ENCODE data around the gene ARHGAP24.

- TF ChIP-seq ATF3 (CRISPR knock-in tag; conservative IDR thresholded peaks at IDR 0.05) (no peak), USF1 (CRISPR knock-in tag; IDR thresholded peaks at IDR 0.05) (no peak), ESRRA (CRISPR knock-in tag; IDR thresholded peaks at IDR 0.05; ENCODE audit: borderline replicate concordance) (no peak), CTCF (IDR thresholded peaks at IDR 0.05) (no peak), MLX (CRISPR knock-in tag; IDR thresholded peaks at IDR 0.05) (no peak), STAT6 (CRISPR knock-in tag; conservative IDR thresholded peaks at IDR 0.05; ENCODE audit: low read depth) (no peak), NR1H2 (CRISPR knock-in tag; IDR thresholded peaks at IDR 0.05) (no peak), E2F1 (CRISPR knock-in tag; IDR thresholded peaks at IDR 0.05) (no peak), ATF2 (CRISPR knock-in tag; IDR thresholded peaks at IDR 0.05; ENCODE audit: borderline replicate concordance, low read depth) (no peak), E2F4 (CRISPR knock-in tag; IDR thresholded peaks at IDR 0.05; ENCODE audit: borderline replicate concordance, low read depth) (no peak), CBFB (CRISPR knock-in tag; IDR thresholded peaks at IDR 0.05; ENCODE audit: low read depth) (no peak)
These were observed 481.5 kb downstream of the ARHGAP24 start for GRCh38 chr4:85956293-85956945.
